Measurements from ENCODE around the gene JAM3.

GRCh38 chr11:134049303-134049702 is 19.6 kb upstream of the JAM3 start:
- TF ChIP-seq LEF1 (IDR thresholded peaks at IDR 0.05; ENCODE audit: borderline replicate concordance) (no peak), PKNOX1 (IDR thresholded peaks at IDR 0.05) (no peak), FOXM1 (IDR thresholded peaks at IDR 0.05; ENCODE audit: borderline replicate concordance) (no peak), FOXA1 (IDR thresholded peaks at IDR 0.05) (no peak)
